ENCODE measurements around the gene SLC37A2. TPM values are rescaled to one million over a fixed set of nuclear protein-coding genes. Genes with fewer than 3 reads are reported as not detected.

Gene SLC37A2
- total RNA-seq, 1 donor from 2014 or later = 10.3 TPM

DNA sequence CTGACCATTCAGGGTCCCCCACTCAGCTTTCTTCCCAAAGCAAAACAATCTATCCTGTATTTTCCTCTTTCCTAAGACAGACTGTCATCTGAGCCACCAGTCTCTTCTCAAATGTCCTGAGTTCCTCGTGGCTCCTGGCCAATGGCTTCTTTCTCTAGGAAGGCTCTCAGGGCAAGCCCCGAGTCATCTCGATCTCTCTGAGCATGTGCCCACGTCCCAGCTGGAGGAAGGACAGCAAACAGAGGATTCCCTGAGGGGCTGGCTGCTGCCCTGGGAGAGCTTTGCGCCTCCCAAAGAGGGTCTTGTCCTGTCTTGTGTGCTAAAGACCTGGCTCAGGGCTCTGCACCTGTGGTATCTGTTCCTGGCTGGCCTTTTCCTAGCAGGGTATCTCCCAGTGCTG, 8.3 kb downstream of the SLC37A2 start:
- DNase-seq = no peak

DNA sequence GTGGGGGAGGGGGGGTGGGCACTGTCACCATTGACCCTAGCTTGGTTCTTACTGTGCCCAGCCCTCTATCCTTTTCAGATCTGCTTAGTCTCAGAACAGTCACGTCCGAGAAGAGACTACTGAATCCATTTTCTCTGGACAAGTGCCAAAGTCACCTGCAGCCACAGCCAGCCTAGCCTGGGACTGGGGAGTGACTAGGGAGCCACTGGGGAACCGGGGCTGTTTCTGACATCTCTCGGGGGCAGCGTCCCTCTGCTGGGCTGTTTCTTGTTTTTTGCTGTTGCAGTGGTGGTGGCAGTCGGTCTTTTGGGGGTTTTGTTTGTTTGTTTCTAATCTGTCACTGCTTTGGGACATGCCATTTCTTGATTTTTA, 8.7 kb downstream of the SLC37A2 start:
- no peak for DNase-seq

DNA sequence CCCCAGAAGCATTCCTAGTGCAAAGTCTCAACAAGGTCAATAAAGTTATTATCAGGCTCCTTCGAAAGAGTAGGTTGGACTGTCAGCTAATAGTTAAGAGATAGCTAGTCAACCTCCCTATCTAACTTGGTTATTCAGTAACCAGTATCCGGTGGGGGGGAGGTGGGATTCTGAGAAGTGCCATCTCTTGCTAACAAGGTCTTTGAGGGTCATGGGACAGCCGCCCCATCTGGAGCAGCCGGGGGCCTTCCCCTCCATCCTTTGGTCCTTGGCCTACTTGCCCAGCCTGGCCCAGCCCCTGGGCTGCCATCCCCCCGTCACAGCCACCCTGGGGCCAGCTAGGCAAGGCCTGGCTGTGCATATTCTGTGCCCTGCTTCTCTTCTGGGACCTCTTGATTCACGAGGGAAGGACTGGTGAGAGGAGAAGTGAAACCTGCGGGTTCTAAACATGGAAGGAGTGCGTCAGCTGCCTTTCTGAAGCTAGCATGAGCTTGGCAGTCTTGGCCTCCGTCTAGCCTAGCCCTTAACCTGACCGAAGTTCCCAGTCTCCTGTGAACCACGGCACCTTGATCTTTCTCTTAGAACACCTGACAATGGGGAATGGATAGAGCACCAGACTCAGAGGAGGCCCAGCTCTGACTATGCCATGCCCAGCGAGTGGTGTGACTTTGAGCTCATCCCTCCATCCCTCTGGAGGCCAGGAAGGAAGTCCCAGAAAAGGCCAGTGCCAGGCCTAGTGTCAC, 9.3 kb downstream of the SLC37A2 start:
- no peak for DNase-seq

DNA sequence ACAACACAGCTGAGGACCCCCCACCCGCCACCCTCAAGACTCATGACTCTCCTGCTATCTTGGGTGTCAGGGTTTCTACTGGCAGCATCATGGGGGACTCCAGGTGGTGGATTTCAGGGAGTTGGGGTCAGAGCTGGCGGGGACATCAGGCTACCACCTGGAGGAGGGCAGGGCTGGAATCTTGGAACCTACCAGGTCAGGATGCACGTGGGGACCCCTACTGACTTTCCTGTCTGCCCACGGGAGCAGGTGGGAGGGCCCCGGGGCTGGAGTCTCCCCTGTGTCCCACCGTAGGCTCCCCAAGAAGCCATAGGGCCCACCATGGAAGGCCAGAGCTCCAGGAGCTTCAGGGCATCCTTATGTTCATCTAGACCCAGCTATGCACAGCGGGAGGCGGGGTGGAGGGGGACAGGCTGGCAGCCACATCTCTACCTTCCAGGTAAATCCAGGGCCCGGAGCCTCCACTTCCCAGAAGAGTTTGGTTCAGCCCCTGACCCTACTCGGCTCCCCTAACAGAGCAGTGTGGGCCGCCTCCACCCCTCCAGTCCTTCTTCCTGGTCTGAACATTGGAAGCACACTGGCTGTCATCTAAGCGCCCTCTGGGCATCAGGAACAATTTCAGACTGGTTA, 10.0 kb downstream of the SLC37A2 start:
- no peak for DNase-seq

DNA sequence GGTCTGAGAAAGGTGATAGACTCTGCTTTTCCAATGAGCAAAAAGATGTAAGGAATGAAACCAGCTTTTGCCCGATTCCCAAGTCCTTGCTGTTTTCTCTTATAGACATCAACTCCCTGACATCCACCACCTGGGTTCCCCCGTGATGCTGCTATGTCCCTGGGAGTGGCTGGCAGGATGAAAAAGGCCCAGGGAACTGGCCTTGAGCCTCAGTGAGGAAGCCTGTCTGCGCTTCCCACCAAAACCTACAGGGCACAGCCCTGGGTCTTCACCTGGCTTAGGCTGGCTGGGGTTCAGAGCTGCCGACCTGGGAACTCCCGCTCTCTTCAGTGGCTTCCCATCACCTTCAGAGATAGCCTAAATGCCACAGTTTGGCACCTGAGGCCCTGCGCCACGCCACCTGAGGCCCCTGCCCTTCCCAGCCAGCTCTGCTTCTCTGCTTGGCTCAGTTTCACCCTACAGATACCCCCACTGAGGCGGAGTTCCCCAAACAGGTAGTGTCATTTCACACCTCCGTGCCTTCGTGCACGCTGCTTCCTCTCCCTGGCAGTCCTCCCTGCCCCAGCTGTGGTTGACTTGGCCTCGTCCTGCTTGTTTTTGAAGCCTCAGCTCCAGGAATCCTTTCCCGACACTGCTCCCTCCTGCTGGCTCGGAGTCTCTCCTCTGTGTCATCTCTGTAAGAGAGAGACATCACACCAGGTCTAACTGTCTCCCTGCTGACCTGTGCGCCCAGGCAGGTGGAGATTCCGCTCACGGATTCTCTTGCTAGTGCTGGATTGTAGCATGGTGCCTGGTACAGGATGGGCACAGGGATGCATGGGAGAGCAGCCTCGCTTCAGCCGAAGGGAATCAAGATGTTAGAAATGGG, 10.7 kb downstream of the SLC37A2 start:
- DNase-seq = no peak

DNA sequence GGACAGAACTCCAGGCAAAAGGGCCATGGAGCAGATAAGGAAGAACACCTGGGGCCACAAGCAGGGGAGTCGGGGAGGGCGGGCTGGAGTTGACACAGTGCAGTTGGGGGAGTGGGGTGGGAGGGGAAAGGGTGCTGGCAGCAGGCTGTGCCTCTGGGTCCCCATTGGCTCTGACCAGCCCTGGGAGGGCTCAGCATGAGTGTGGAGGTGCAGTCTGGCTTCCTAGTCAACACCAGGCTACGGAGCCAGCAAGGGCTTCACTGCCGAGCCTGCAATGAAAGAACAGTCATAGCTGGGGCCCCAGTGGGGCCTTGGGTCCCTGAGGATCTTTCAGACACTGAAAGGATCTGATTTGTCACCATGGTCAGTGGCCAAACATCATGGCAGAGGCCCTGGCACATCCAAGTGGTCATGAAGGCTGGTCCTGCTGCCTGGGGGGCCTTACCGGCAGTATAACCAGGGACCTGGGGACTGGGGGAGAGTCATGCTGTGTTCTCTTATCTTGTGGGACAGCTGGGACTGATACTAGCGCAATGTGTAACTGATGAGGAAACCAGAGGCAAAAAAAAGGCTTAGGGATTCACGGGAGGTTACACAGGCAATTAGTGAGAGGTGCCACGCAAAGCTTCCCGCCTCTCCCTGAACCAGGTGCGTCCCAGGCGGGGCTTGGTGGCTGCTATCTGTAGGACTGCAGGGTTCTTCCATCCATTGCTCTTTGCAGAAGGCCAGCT, 11.6 kb downstream of the SLC37A2 start:
- no peak for DNase-seq

DNA sequence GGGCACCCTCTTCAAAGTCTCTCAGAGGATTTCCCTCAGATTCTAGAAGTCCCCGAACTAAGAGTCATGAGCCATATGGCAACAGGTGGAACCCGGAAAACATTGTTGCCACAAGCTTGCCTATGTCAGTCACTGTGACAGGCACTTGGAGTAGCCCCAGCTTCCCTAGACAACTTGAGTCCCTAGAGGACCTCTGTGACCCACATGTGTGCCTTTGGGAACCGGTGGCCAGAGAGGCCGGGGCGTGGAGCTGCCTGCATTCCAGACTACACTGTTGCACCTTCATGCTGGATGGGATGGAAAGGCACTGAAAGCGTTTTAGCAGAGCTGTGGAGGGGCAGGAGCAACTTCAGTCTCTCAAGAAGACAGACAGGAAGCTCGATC, 12.1 kb downstream of the SLC37A2 start:
- DNase-seq = no peak

DNA sequence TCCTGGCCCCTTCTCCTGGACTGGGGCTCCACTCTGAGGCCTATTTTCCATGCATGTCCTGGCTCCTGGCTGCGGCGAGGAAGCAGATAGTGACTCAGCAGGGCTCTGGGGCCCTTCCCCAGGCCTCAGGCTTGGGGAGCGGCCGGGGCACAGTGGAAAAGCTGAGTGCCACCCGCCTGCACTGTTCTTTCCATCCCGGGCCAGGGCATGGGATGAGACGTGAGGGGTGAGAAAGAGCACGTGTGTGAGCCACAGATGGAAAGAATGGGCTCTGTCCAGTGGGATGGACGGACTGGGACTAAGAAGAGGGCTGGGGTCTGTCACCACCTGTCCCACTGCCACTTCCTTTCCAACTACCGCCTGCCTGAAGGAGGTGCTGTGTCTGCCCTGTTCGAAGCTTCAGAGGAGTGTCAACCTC, 12.8 kb downstream of the SLC37A2 start:
- DNase-seq = no peak

DNA sequence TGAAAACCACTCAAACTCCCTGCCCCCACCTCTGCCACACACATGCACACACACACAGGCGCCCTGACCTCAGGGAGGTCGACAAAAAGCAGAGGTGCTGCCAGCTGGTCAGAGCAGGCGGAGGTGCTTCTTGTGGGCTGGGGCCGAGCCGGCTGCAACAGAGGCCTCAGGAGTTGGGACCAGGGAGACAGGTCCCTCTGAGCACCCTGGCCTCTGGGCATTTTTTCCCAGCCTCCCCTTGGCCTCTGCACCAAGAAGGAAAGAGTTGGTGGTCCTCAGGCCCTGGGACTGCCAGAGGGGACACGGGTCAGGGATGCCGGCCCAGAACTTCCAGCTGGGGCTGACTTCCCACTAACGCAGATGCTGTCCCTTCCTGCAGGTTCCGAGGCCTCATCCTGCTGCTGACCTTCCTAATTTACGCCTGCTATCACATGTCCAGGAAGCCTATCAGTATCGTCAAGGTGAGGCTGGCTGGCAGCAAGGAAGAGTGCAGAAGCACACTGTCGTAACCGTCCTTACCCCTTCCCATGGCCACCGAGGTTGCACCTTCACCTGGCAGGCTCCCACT, 13.4 kb downstream of the SLC37A2 start:
- no peak for DNase-seq

DNA sequence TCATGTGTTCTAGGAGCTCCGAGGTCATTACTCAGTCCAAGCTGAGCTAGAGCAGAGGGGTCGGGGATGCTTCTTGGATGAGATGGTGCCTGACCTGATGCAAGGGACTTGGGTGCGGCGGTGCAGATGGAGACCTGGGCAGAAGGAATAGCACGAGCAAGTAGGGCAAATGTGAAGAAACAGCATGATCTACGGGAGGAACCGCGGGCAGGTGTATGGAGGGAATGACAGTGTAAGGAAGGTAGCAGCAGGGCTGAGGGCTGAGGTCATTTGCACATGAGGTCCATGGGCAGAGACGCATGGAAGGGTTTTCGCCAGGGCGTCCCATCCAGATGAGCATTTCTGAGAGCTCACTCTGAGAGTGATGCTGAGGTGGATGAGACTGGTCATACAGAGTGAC, 14.9 kb downstream of the SLC37A2 start:
- DNase-seq = no peak

DNA sequence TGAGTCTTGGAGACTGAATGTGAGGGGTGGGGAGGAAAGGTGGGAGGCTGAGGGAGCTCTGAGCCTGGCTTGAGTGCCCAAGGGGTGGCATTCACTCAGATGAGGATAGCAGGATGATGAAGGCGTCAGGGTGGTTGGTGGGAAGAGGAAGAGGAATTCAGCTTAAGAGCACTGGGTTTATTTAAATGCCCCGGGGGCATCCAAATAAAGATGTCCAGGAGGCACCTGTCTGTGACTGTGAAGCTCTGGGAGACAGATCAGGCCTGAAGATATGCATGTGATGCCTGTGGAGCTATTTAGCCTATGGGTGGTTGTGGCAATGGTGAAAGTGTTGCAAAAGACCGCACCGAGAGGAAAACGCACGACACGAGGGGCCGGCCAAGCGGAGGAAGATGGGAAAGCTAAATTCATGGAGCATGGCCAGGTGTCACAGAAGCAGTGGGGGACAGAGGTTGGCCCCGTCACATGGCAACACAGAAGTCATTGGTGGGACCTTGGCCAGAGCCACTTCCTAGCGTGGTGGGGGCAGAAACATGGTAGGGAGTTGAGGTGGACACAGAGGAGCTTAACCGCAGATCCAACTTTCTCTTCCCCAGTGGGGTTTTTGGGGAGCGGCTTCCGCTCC, 15.5 kb downstream of the SLC37A2 start:
- DNase-seq = no peak

DNA sequence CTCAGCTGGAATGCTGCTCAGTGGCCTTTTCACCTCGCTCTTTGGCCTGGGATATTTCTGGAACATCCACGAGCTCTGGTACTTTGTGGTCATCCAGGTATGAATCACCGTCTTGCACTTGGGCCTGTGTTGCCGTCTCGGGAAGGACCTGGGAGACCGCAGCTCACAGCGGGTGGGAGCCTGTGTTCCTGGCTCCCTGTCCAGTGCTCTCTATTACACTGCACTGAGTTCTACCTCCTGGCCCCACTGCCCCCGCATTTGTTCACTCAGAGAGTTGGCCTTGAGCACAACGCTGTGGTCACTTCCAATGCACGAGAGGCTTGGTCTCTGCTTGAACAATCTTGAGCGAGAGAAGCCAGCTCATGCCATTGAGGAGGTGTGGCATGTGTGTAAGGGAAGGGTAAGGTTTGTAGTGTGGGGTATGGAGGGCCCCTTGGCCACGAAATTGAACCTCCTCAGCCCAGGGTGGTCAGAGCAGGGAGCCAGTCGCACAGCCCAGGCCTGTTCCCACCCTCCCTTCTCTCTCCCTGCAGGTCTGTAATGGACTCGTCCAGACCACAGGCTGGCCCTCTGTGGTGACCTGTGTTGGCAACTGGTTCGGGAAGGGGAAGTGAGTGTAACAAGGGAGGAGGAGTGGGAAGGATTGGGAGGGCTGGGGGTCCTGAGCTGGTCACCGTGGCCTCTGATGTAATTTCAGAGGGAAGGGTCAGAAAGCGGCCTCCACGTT, 16.2 kb downstream of the SLC37A2 start:
- DNase-seq = no peak

DNA sequence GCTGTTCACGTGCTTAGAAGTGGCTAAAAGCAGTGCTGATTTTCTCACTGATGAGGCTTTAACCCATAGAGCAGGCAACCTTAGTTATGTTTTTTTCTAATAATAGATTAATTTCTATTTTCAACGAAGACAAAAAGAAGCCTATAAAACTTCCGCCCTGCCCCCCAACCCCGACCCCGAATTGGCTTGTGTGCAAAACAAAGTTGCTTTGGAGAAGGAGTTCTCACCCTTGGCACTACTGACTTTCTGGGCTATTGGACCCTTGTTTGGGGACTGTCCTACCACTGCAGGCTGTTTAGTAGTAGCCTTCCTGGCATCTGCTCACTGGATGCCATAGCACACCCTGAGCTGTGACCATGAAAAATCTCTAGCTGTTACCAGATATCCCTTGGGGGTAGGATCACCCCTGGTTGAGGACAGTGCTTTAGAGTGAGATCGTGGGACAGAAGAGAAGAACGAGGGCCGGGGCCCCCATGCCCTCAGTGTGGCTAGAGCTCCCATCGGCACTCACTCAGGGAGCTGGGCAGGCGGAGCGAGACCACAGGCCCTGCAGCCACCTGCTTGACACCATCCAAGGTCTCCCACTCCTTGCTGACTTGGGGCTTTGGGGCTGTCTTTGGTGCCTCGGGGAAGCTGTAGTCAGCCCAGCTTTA, 16.9 kb downstream of the SLC37A2 start:
- no peak for DNase-seq

DNA sequence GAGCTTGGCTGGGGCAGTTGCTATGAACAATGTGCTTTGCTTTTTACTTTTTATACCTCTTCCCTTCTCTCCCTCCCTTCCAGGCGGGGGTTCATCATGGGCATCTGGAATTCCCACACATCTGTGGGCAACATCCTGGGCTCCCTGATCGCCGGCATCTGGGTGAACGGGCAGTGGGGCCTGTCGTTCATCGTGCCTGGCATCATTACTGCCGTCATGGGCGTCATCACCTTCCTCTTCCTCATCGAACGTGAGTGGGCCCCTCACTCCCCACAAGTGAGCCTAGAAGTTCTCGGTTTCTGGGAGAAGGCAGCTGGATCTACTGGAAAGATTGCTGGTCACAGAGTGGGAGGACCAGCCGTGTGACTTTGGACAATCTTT, 17.4 kb downstream of the SLC37A2 start:
- no peak for DNase-seq

DNA sequence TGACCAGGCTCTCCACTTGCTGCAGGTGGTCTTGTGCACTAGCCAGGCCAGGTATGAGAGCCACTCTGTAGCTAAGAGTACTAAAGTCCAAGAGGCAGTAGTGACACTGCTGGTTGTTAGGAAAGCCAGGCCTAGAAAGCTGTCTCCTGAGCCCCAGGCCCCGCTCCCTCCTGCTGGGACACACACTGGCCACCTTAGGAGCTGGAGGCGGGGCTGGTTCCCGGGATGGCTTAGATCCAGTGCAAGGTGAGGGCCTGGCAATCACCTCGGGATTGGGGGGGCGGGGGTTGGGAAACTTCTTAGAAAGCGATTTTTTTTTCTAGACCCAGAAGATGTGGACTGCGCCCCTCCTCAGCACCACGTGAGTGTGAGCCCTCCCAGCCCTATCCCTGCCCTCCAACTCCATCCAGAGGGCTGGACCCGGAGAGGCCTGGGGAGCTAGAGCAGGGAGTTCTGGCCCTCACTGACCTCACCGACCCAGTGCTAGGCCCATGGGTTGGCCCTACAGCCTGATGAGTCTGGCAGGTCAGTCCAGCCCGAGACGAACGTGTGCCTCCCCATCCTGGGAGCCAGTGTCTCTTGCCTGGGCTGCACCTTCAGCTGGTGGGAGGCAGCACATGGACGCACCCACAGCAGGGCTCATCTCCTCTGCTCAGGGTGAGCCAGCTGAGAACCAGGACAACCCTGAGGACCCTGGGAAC, 18.1 kb downstream of the SLC37A2 start:
- no peak for DNase-seq

DNA sequence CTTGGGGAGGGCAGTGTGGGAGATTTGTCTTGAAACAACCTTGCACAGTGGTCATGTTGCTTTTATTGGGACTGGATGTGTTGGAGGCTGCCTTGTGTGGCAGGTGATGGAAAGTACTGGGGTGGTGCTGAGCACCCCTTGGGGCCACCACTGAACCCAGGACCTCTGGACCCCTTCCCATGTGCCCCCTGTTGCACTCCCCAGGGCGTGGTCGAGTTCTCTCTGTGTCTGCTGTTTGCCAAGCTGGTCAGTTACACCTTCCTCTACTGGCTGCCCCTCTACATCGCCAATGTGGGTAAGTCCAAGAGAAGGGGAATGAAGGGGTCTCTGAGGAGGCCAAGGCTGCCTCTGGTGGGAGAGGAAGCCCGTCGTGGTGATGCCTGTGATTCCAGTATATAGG, 18.9 kb downstream of the SLC37A2 start:
- no peak for DNase-seq

DNA sequence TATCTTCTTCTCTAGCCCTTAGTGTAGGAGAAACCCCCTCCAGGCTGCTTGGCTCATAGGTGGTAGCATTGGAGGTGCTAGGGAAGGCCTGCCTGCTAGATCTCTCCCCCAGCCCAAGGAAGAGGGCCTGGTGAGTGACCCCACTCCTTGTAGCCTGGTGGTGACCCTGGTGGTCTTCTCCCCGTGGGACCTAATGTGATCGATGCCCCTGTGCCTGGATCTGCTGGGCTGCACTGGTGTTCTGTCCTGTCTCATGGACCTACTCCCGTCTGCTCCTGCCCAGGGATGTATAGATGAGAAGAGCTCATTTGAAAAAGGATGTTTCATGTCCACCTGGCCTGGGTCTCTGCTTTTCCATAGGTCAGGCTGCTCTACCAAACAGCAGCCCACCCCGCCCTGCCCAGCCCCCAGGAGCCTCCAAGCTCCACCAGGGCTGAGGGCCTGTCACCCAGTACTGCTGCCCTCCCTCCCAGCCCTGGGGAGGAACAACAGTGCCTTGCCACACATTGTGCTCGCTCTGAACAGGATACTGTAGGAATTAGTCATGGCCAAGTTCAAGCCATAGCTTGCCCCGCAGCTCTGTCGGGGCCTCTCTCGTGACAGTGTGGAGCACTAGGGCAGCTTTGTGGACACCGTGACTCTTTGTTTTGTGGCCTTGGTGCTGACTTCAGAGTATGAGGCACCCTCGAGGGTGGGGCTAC, 19.7 kb downstream of the SLC37A2 start:
- DNase-seq = no peak

DNA sequence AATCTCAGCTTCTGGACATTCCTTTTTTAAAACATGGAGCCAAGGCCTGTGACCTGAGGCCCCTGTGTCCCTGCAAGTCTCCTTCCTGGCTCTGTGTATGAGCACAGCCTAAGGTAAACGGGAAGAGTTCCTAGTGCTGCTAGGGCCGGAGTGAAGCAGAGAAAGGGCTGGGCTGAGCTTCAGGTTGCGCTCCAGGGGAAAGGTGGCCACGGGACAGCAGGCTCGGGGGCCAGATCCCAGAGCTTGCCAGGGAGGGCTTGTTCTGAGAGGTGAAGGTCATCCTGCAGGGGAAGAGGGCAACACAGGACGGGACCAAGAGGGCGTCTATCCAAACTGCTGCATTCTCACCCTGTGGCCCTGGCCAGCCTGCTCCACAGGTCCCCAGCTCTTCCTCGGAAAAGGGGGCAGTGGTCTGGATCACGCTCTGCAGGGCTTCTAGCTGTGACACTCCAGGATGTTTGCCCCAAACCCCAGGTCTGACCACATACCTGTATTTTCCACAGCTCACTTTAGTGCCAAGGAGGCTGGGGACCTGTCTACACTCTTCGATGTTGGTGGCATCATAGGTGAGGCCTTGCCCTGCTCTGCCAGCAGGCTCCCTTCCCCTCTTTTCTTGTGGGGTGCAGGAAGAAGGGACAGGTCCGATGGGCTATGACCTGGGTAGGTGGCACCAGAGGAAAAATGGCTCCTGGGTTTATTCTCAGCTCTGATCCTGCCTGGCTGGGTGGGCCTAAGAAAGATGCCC, 20.4 kb downstream of the SLC37A2 start:
- DNase-seq = no peak

DNA sequence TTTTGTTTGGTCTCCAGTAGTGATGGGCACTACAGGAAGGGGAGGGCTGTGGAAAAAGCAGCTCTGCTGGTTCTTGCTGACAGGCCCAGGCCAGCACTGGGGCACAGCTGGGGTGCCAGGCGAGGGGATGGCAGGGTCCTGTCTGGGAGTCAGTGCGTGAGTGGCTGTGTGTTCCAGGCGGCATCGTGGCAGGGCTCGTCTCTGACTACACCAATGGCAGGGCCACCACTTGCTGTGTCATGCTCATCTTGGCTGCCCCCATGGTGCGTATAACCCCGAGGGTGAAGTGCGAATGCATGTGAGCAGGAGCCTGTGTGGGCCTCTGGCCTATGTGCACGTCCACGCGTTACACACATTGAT, 20.9 kb downstream of the SLC37A2 start:
- no peak for DNase-seq

Data from skin of body (tissue), 2 donors.